Measurements from ENCODE around the gene ITIH6. TPM values are rescaled to one million over a fixed set of nuclear protein-coding genes. Genes with fewer than 3 reads are reported as not detected.

Gene ITIH6
- total and polyA plus RNA-seq, 8 donors = not detected

GRCh38 chrX:54826598-54826997 is 28.5 kb upstream of the ITIH6 start:
- Histone ChIP-seq H3K9me3 (no peaks in the 10 kb centered on the region), H3K4me1 (no peaks in the 10 kb centered on the region), H3K4me3 (no peak overlapping the region), H3K36me3 (no peaks in the 10 kb centered on the region), H3K27ac (no peak overlapping the region), H3K27me3 (no peaks in the 10 kb centered on the region)
- ATAC-seq (no peak), DNase-seq (no peak), FAIRE-seq (no peak)
- 74 to 76% methylated on average over 4 of the region's 4 CpGs for WGBS, 2 donors
- intact Hi-C loops (cut with DNase I) = no loop called here
- no peak for TF ChIP-seq CTCF (IDR thresholded peaks at IDR 0.05)

- no peak overlapping the region for H3K4me3 ChIP-seq
- H3K36me3 ChIP-seq = no peaks in the 10 kb centered on the region
- TF ChIP-seq CTCF (IDR thresholded peaks at IDR 0.05) = no peak
- FAIRE-seq (no peak), ATAC-seq (peak in 1 of 4 donors; percentile 30), DNase-seq (no peak)
- no peaks in the 10 kb centered on the region for H3K4me1 ChIP-seq
- H3K27ac ChIP-seq = no peak overlapping the region
- intact Hi-C loops (cut with DNase I) = no loop called here
- WGBS, 2 donors = 41 to 46% methylated on average over 8 of the region's 8 CpGs
- H3K27me3 ChIP-seq = no peaks in the 10 kb centered on the region
- H3K9me3 ChIP-seq = no peaks in the 10 kb centered on the region
Measured at GRCh38 chrX:54825716-54826438, 27.8 kb upstream of the ITIH6 start.

GRCh38 chrX:54824722-54825121 is 26.7 kb upstream of the ITIH6 start:
- 77 to 81% methylated on average over 8 of the region's 8 CpGs for WGBS, 2 donors
- Histone ChIP-seq H3K4me3 (no peak overlapping the region), H3K9me3 (no peaks in the 10 kb centered on the region), H3K27me3 (no peaks in the 10 kb centered on the region), H3K36me3 (no peaks in the 10 kb centered on the region), H3K27ac (no peak overlapping the region), H3K4me1 (no peaks in the 10 kb centered on the region)
- TF ChIP-seq CTCF (IDR thresholded peaks at IDR 0.05) = no peak
- DNase-seq (no peak), FAIRE-seq (no peak), ATAC-seq (no peak)
- intact Hi-C loops (cut with DNase I) = no loop called here

- 79 to 95% methylated on average over 4 to 5 of the region's 5 CpGs for WGBS, 2 donors
- FAIRE-seq (no peak), ATAC-seq (no peak), DNase-seq (no peak)
- no peak overlapping the region for H3K27ac ChIP-seq
- no peaks in the 10 kb centered on the region for H3K27me3 ChIP-seq
- intact Hi-C loops (cut with DNase I) = no loop called here
- H3K4me3 ChIP-seq = no peak overlapping the region
- H3K4me1 ChIP-seq = no peaks in the 10 kb centered on the region
- H3K9me3 ChIP-seq = no peaks in the 10 kb centered on the region
- H3K36me3 ChIP-seq = no peaks in the 10 kb centered on the region
- TF ChIP-seq CTCF (IDR thresholded peaks at IDR 0.05) = no peak
Measured at GRCh38 chrX:54824195-54824594, 26.1 kb upstream of the ITIH6 start.

- Histone ChIP-seq H3K36me3 (no peaks in the 10 kb centered on the region), H3K4me3 (no peak overlapping the region), H3K27me3 (no peaks in the 10 kb centered on the region), H3K9me3 (no peaks in the 10 kb centered on the region), H3K27ac (no peak overlapping the region), H3K4me1 (no peaks in the 10 kb centered on the region)
- TF ChIP-seq CTCF (IDR thresholded peaks at IDR 0.05) = no peak
- FAIRE-seq = no peak
- DNase-seq = no peak
- intact Hi-C loops (cut with DNase I) = no loop called here
- WGBS, 2 donors = 67 to 69% methylated on average over 2 of the region's 2 CpGs
- ATAC-seq = no peak
Measured at GRCh38 chrX:54821310-54821709, 23.3 kb upstream of the ITIH6 start.

Measured in pancreas (tissue), 10 donors.